Dermis lymphatic vessel endothelial cell (primary cell): ENCODE results near the gene FAM149B1. TPM values are rescaled to one million over a fixed set of nuclear protein-coding genes. Genes with fewer than 3 reads are reported as not detected.

Experiments
- total RNA-seq: library from RNA; depleted of rRNA; stranded (reverse); fragments of >200 nt; gene quantifications from 2 replicates; pipeline ENCODE4 v1.2.1, GENCODE V29; 2014

Gene FAM149B1
- 24.1 and 28.4 TPM in 2 replicates for total RNA-seq

DNA sequence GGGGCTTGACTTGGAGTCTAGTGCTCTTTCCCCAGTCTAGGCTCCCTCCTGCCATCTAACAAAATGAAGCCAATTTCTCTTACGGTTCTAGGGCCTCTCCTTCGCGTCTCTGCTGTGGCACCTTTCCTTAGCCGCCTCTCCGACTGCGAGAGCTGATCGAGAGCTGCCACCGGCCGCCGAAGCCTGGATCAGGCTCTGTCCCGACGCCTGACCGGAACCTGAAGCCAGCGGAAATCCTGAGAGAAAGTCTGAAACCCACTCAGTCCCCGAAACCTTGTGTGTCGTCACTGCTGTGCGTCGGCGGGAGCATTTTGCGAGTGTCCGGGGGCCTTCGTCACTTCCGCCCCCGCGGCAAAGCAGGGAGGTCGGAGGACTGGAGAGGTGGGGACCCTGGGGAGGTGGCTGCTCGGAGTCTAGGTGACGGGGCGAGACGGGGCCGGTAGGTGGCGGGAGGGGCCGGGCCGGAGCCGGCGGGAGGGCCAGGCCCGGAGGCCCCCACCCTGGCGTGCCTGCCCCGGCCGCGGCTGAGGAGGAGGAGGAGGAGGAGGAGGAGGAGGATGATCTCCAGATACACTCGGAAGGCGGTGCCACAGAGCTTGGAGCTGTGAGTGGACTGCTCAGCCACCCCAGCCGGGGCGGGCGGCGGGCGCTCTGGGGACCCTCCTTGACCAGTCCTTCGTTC lies at the start of gene FAM149B1, which contains the start of gene ECD:
FAM149B1 (plus strand) TSS at position 337 of the 682 bp plus-strand sequence; CDS start at position 558, 221 bp downstream.
ECD (minus strand) TSS at position 226 of the 682 bp plus-strand sequence. CDS start 4,071 bp downstream, outside the sequence.

GRCh38 chr10:73246646-73247508 lies 79.0 kb downstream of the FAM149B1 start, which contains the start of gene DNAJC9:
Gene DNAJC9, minus strand, starts transcription at chr10:73247255. Its CDS starts 66 bp downstream, at chr10:73247189.

GRCh38 chr10:73252445-73253224 lies 84.7 kb downstream of the FAM149B1 start, which contains the start of gene MRPS16:
Gene MRPS16, minus strand, starts transcription at chr10:73252644. Its CDS starts 162 bp downstream, at chr10:73252482.

Other genes starting within 250 kb of the FAM149B1 start
- 0.43 TPM in 1 of 2 replicates, not detected in the other for gene PLA2G12B, start 213.3 kb upstream of the FAM149B1 start, total RNA-seq
- gene P4HA1, start 71.3 kb upstream of the FAM149B1 start, total RNA-seq, result 54.1 and 63.0 TPM in 2 replicates
- 1.7 and 2.2 TPM in 2 replicates for gene NUDT13, start 57.7 kb upstream of the FAM149B1 start, total RNA-seq
- 18.1 and 23.6 TPM in 2 replicates for gene ECD, start 111 bp upstream of the FAM149B1 start, total RNA-seq
- gene DNAJC9, start 79.1 kb downstream of the FAM149B1 start, total RNA-seq, result 18.4 and 19.3 TPM in 2 replicates
- 58.2 and 60.1 TPM in 2 replicates for gene MRPS16, start 84.5 kb downstream of the FAM149B1 start, total RNA-seq
- gene CFAP70, start 190.7 kb downstream of the FAM149B1 start, total RNA-seq, result 0.22 and 0.26 TPM in 2 replicates
- 94.1 and 100 TPM in 2 replicates for gene ANXA7, start 245.9 kb downstream of the FAM149B1 start, total RNA-seq